Neural cell (in vitro differentiated cells): Measurements from ENCODE around the gene PERCC1. TPM values are rescaled to one million over a fixed set of nuclear protein-coding genes. Genes with fewer than 3 reads are reported as not detected.

ENCODE experiments used
- H2AFZ ChIP-seq: fragments of 200-600, 300-800 bp; sonication (generic), shearing (Covaris generic); 2 replicates; pipeline ENCODE4 v1.6.0; 2014; ENCODE audit warnings: low read depth, mild to moderate bottlenecking, antibody characterized with exemption, low read length, moderate library complexity
- H3F3A ChIP-seq: fragments of 200-600 bp; shearing (Covaris generic); 2 replicates; pipeline ENCODE4 v1.6.1; 2016; ENCODE audit warnings: mild to moderate bottlenecking, moderate library complexity, mixed read lengths, antibody characterized with exemption, low read length; ENCODE audit not compliant: insufficient read depth, poor library complexity, severe bottlenecking
- H3K27ac ChIP-seq: fragments of 200-600, 300-800 bp; sonication (generic), shearing (Covaris generic); 2 replicates; pipeline ENCODE4 v1.5.1; 2014; ENCODE audit warnings: mild to moderate bottlenecking, low read length, moderate library complexity
- H3K27me3 ChIP-seq: fragments of 300-800, 200-600 bp; sonication (generic), shearing (Covaris generic); 2 replicates; pipeline ENCODE4 v1.6.0; 2014; ENCODE audit warnings: mild to moderate bottlenecking, low read depth, low read length, moderate library complexity; ENCODE audit not compliant: insufficient read depth
- H3K36me3 ChIP-seq: fragments of 300-800, 200-600 bp; sonication (generic), shearing (Covaris generic); 2 replicates; pipeline ENCODE4 v1.5.1; 2014; ENCODE audit warnings: mild to moderate bottlenecking, antibody characterized with exemption, low read length, moderate library complexity; ENCODE audit not compliant: insufficient read depth
- H3K4me2 ChIP-seq: fragments of 300-800, 200-600 bp; sonication (generic), shearing (Covaris generic); 2 replicates; pipeline ENCODE4 v1.6.0; 2014; ENCODE audit warnings: mild to moderate bottlenecking, low read length
- H3K4me3 ChIP-seq: fragments of 300-800, 200-600 bp; sonication (generic), shearing (Covaris generic); 2 replicates; pipeline ENCODE4 v1.5.1; 2014; ENCODE audit warnings: mild to moderate bottlenecking, low read length, moderate library complexity
- H3K79me2 ChIP-seq: fragments of 200-600 bp; shearing (Covaris generic); replicated peaks from 2 replicates; pipeline ENCODE4 v1.6.0; 2014; ENCODE audit warnings: mild to moderate bottlenecking, low read length, moderate library complexity; ENCODE audit not compliant: insufficient read depth
- H3K9ac ChIP-seq: fragments of 300-800, 200-600 bp; sonication (generic), shearing (Covaris generic); 2 replicates; pipeline ENCODE4 v1.6.1; 2016; ENCODE audit warnings: mild to moderate bottlenecking, low read length, mixed read lengths
- H3K9me2 ChIP-seq: fragments of 200-600 bp; shearing (Covaris generic); 2 replicates; pipeline ENCODE4 v1.6.1; 2016; ENCODE audit warnings: mild to moderate bottlenecking, low read length, mixed read lengths; ENCODE audit not compliant: insufficient read depth
- H3K9me3 ChIP-seq: fragments of 200-600, 300-800 bp; sonication (generic), shearing (Covaris generic); 2 replicates; pipeline ENCODE4 v1.6.1; 2016; ENCODE audit warnings: mild to moderate bottlenecking, mixed run types, low read length, moderate library complexity, mixed read lengths
- H4K20me1 ChIP-seq: fragments of 200-600 bp; shearing (Covaris generic); 2 replicates; pipeline ENCODE4 v1.6.1; 2016; ENCODE audit warnings: mild to moderate bottlenecking, mixed run types; ENCODE audit not compliant: insufficient read depth
- EP300 ChIP-seq: fragments of 450-650 bp; conservative IDR thresholded peaks from 2 replicates; pipeline ENCODE4 v1.6.1; 2014; ENCODE audit warnings: antibody characterized with exemption, mild to moderate bottlenecking, moderate library complexity; ENCODE audit not compliant: poor library complexity, severe bottlenecking
- EZH2 ChIP-seq: fragments of 200-600, 300-800 bp; shearing (Covaris generic), sonication (generic); IDR thresholded peaks from 2 replicates; pipeline ENCODE4 v1.6.1; 2014; ENCODE audit warnings: antibody characterized with exemption, low read length, borderline replicate concordance, mild to moderate bottlenecking; ENCODE audit not compliant: insufficient read depth, poor library complexity, severe bottlenecking
- MXI1 ChIP-seq: fragments of 450-650 bp; conservative IDR thresholded peaks from 2 replicates; pipeline ENCODE4 v1.6.1; 2014; ENCODE audit warnings: antibody characterized with exemption, mild to moderate bottlenecking; ENCODE audit not compliant: poor library complexity, severe bottlenecking
- POLR2AphosphoS5 ChIP-seq: IDR thresholded peaks from 2 replicates; pipeline ENCODE4 v1.6.1; 2012
- RAD21 ChIP-seq: fragments of 450-650 bp; conservative IDR thresholded peaks from 2 replicates; pipeline ENCODE4 v1.6.1; 2014; ENCODE audit warnings: antibody characterized with exemption, mild to moderate bottlenecking, moderate library complexity
- SMC3 ChIP-seq: fragments of 450-650 bp; conservative IDR thresholded peaks from 2 replicates; pipeline ENCODE4 v1.6.1; 2014; ENCODE audit warnings: antibody characterized with exemption, mild to moderate bottlenecking, moderate library complexity; ENCODE audit not compliant: poor library complexity
- TAF1 ChIP-seq: IDR thresholded peaks from 2 replicates; pipeline ENCODE4 v1.6.1; 2012; ENCODE audit warnings: low read depth
- polyA plus RNA-seq: library from polyadenylated mRNA; depleted of rRNA; stranded (reverse); fragments of >200 nt; gene quantifications from 2 replicates; pipeline ENCODE4 v1.2.3, GENCODE V29; 2014
- TF ChIP-seq, protein P1 (sequence below): IDR thresholded peaks from 2 replicates; pipeline ENCODE4 v1.6.1; 2012; ENCODE audit warnings: borderline replicate concordance
- TF ChIP-seq, protein P2 (sequence below): fragments of 450-650 bp; IDR thresholded peaks from 2 replicates; pipeline ENCODE4 v1.5.1; 2014; ENCODE audit warnings: antibody characterized with exemption, mild to moderate bottlenecking, moderate library complexity; ENCODE audit not compliant: poor library complexity, severe bottlenecking

The PERCC1 gene
- polyA plus RNA-seq, 1 donor from 2014 or later = not detected

DNA sequence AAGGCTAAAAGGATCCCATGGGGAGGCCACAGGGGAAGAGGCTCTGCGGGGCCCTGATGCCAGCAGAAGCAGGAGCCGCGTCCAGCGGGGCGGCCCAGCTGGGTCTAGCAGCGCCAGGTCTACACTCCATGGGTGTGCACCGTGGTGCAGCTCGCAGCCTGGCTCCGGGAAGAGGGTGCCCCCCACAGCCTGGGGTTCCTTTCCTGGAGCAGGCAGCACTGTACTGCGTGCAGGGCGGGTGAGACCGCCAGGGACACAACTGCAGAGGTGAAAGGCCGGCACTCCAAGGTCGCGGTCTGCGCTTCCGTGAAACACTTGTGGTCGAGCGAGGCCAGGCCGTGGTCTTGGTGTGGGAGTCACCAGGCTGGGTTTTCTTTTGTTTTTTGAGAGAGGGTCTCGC is 20.0 kb downstream of the PERCC1 start:
- H3K27ac ChIP-seq = no peak overlapping the region
- no peaks in the 10 kb centered on the region for H3K36me3 ChIP-seq

DNA sequence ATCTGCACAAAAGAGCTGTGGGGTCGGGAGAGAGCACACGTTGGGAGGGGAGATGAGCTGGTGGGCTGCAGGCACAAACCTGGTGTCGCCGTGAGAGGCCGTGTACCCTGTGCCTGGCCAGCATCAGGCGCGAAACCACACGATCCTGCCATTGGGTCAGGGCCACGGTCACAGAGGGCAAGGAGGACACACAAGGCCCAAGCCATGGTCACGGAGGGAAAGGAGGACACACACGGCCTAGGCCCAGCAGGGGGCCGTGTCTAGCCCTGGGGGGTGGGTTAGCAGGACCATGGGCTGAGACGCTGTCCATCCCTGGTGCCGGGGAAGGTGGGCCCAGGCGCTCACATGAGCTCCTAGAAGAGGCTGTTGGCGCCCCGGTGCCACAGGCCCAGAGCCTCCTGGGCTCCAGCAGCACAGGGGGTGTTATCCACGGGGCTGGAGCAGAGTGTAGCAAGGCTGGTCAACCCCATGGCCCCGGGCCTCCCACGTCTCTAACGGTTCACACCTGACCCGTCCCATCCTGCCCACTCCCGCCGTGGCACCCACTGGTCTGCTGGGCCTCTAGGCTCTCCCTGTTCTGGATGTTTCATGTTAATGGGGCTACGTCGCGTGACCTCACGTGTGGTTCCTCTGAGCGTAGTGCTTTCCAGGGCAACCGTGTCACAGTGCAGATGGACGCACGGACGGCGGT is 21.0 kb downstream of the PERCC1 start:
- Histone ChIP-seq H3K79me2 (no peaks in the 10 kb centered on the region), H3K4me3 (no peak overlapping the region), H3K27ac (no peak overlapping the region), H2AFZ (no peak overlapping the region), H3K36me3 (no peaks in the 10 kb centered on the region), H3K4me2 (no peak overlapping the region), H3K27me3 (no peaks in the 10 kb centered on the region), H3K9me2 (no peaks in the 10 kb centered on the region), H3F3A (no peaks in the 10 kb centered on the region), H4K20me1 (no peaks in the 10 kb centered on the region), H3K9me3 (no peaks in the 10 kb centered on the region), H3K9ac (no peak overlapping the region)
- TF ChIP-seq MXI1 (no peak), RAD21 (no peak), TAF1 (no peak), EP300 (no peak), SMC3 (no peak), POLR2AphosphoS5 (no peak), EZH2 (no peak)
- TF ChIP-seq, protein P1, sequence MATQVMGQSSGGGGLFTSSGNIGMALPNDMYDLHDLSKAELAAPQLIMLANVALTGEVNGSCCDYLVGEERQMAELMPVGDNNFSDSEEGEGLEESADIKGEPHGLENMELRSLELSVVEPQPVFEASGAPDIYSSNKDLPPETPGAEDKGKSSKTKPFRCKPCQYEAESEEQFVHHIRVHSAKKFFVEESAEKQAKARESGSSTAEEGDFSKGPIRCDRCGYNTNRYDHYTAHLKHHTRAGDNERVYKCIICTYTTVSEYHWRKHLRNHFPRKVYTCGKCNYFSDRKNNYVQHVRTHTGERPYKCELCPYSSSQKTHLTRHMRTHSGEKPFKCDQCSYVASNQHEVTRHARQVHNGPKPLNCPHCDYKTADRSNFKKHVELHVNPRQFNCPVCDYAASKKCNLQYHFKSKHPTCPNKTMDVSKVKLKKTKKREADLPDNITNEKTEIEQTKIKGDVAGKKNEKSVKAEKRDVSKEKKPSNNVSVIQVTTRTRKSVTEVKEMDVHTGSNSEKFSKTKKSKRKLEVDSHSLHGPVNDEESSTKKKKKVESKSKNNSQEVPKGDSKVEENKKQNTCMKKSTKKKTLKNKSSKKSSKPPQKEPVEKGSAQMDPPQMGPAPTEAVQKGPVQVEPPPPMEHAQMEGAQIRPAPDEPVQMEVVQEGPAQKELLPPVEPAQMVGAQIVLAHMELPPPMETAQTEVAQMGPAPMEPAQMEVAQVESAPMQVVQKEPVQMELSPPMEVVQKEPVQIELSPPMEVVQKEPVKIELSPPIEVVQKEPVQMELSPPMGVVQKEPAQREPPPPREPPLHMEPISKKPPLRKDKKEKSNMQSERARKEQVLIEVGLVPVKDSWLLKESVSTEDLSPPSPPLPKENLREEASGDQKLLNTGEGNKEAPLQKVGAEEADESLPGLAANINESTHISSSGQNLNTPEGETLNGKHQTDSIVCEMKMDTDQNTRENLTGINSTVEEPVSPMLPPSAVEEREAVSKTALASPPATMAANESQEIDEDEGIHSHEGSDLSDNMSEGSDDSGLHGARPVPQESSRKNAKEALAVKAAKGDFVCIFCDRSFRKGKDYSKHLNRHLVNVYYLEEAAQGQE = no peak
- TF ChIP-seq, protein P2, sequence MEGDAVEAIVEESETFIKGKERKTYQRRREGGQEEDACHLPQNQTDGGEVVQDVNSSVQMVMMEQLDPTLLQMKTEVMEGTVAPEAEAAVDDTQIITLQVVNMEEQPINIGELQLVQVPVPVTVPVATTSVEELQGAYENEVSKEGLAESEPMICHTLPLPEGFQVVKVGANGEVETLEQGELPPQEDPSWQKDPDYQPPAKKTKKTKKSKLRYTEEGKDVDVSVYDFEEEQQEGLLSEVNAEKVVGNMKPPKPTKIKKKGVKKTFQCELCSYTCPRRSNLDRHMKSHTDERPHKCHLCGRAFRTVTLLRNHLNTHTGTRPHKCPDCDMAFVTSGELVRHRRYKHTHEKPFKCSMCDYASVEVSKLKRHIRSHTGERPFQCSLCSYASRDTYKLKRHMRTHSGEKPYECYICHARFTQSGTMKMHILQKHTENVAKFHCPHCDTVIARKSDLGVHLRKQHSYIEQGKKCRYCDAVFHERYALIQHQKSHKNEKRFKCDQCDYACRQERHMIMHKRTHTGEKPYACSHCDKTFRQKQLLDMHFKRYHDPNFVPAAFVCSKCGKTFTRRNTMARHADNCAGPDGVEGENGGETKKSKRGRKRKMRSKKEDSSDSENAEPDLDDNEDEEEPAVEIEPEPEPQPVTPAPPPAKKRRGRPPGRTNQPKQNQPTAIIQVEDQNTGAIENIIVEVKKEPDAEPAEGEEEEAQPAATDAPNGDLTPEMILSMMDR = no peak

More for the DNA sequence above, 20.0 kb downstream of the PERCC1 start:
- Histone ChIP-seq H4K20me1 (no peaks in the 10 kb centered on the region), H3K4me3 (no peak overlapping the region), H3K9me3 (no peaks in the 10 kb centered on the region), H3F3A (no peaks in the 10 kb centered on the region), H2AFZ (no peak overlapping the region), H3K27me3 (no peaks in the 10 kb centered on the region), H3K4me2 (no peak overlapping the region), H3K9ac (no peak overlapping the region), H3K79me2 (no peaks in the 10 kb centered on the region), H3K9me2 (no peaks in the 10 kb centered on the region)
- TF ChIP-seq, protein P1 = no peak
- TF ChIP-seq MXI1 (no peak), EP300 (no peak), SMC3 (no peak), EZH2 (no peak), POLR2AphosphoS5 (no peak), TAF1 (no peak), RAD21 (no peak)
- TF ChIP-seq, protein P2 = no peak
